MM.1S (cell line): ENCODE data around the gene MRM1.

Experiments
- DNase-seq: peaks from one replicate; pipeline ENCODE4 v3.0.0-alpha.2; 2015
- H2AFZ ChIP-seq: fragments of 300-600 bp; sonication (generic); 2 replicates; pipeline ENCODE4 v1.6.0; 2016; ENCODE audit warnings: antibody characterized with exemption, low read length
- H3F3A ChIP-seq: fragments of 300-600 bp; sonication (generic); 2 replicates; pipeline ENCODE4 v1.6.1; 2016; ENCODE audit warnings: mild to moderate bottlenecking, antibody characterized with exemption, low read length, moderate library complexity, mixed read lengths; ENCODE audit not compliant: insufficient read depth
- H3K27ac ChIP-seq: fragments of 300-600 bp; sonication (generic); 2 replicates; pipeline ENCODE4 v1.5.1; 2016; ENCODE audit warnings: mild to moderate bottlenecking, low read length
- H3K27me3 ChIP-seq: fragments of 300-600 bp; sonication (generic); replicated peaks from 2 replicates; pipeline ENCODE4 v1.6.0; 2016; ENCODE audit warnings: low read length; ENCODE audit not compliant: insufficient read depth
- H3K36me3 ChIP-seq: fragments of 300-600 bp; sonication (generic); replicated peaks from 2 replicates; pipeline ENCODE4 v1.6.1; 2016; ENCODE audit warnings: mild to moderate bottlenecking, low read length, mixed read lengths; ENCODE audit not compliant: insufficient read depth
- H3K4me1 ChIP-seq: fragments of 300-600 bp; sonication (generic); 2 replicates; pipeline ENCODE4 v1.6.1; 2016; ENCODE audit warnings: low read length, mixed read lengths
- H3K4me2 ChIP-seq: fragments of 300-600 bp; sonication (generic); 2 replicates; pipeline ENCODE4 v1.6.0; 2016; ENCODE audit warnings: low read depth, low read length
- H3K4me3 ChIP-seq: fragments of 300-600 bp; sonication (generic); 2 replicates; pipeline ENCODE4 v1.5.1; 2016; ENCODE audit warnings: low read length, mixed read lengths
- H3K79me2 ChIP-seq: fragments of 300-600 bp; sonication (generic); 2 replicates; pipeline ENCODE4 v1.6.1; 2016; ENCODE audit warnings: mixed run types, low read length, mixed read lengths
- H3K9ac ChIP-seq: fragments of 300-600 bp; sonication (generic); 2 replicates; pipeline ENCODE4 v1.6.1; 2016; ENCODE audit warnings: low read length, mixed read lengths
- H3K9me2 ChIP-seq: fragments of 300-600 bp; sonication (generic); replicated peaks from 2 replicates; pipeline ENCODE4 v1.6.1; 2016; ENCODE audit warnings: mild to moderate bottlenecking, low read length, mixed read lengths; ENCODE audit not compliant: insufficient read depth
- H3K9me3 ChIP-seq: fragments of 300-600 bp; sonication (generic); replicated peaks from 2 replicates; pipeline ENCODE4 v1.6.1; 2016; ENCODE audit warnings: mild to moderate bottlenecking, low read length, mixed read lengths; ENCODE audit not compliant: insufficient read depth
- H4K20me1 ChIP-seq: fragments of 300-600 bp; sonication (generic); 2 replicates; pipeline ENCODE4 v1.6.1; 2016; ENCODE audit warnings: mild to moderate bottlenecking, low read length, moderate library complexity, mixed read lengths; ENCODE audit not compliant: insufficient read depth
- EZH2 ChIP-seq: fragments of 300-600 bp; sonication (generic); optimal IDR thresholded peaks from 2 replicates; pipeline ENCODE3; 2017; ENCODE audit warnings: low read depth, mild to moderate bottlenecking, antibody characterized with exemption, low read length, mixed read lengths
- EZH2phosphoT487 ChIP-seq: fragments of 300-600 bp; sonication (generic); IDR thresholded peaks from 2 replicates; pipeline ENCODE4 v1.6.1; 2018; ENCODE audit warnings: antibody characterized with exemption, low read length
- TF ChIP-seq, protein P1 (sequence below): fragments of 300-600 bp; sonication (generic); IDR thresholded peaks from 2 replicates; pipeline ENCODE4 v1.5.1; 2016; ENCODE audit warnings: antibody characterized with exemption, low read length, mixed read lengths

The MRM1 gene

DNA sequence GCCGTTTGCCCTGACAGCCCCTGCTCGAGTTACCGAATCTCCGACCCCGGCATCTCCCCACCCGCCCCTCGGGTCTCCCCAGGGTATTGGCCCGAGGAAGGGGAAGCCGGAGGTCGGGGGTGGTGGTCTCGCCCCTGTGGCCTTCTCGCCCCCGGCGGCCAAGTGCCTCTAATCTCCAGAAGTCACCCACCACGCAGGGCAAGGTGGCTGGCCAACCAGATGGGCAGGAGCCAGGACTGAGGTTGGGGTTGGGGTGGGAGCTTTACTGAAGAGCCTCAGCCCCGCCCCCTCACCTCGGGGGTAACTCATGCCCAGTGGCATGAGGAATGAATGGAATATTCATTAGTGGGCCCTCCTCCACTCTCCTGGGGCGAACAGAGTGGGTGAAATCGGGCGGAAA lies 9.1 kb upstream of the MRM1 start:
- Histone ChIP-seq H3K27ac (no peak overlapping the region), H3K9ac (peak overlapping the region; percentile 70), H3K79me2 (peaks cover 5% of the 10 kb centered on the region; the same call in 1 of the 2 replicates), H3F3A (peaks cover 26% of the 10 kb centered on the region), H3K9me2 (no peaks in the 10 kb centered on the region), H3K4me2 (peak overlapping the region; percentile 94), H4K20me1 (no peaks in the 10 kb centered on the region), H3K4me3 (peak overlapping the region; percentile 73), H3K36me3 (peaks cover 6% of the 10 kb centered on the region; the same call in 1 of the 2 replicates), H3K9me3 (no peaks in the 10 kb centered on the region), H3K4me1 (peaks cover 5% of the 10 kb centered on the region; the same call in 1 of the 2 replicates), H2AFZ (peak overlapping the region; percentile 51), H3K27me3 (no peaks in the 10 kb centered on the region)
- TF ChIP-seq EZH2phosphoT487 (no peak), EZH2 (no peak)
- TF ChIP-seq, protein P1, sequence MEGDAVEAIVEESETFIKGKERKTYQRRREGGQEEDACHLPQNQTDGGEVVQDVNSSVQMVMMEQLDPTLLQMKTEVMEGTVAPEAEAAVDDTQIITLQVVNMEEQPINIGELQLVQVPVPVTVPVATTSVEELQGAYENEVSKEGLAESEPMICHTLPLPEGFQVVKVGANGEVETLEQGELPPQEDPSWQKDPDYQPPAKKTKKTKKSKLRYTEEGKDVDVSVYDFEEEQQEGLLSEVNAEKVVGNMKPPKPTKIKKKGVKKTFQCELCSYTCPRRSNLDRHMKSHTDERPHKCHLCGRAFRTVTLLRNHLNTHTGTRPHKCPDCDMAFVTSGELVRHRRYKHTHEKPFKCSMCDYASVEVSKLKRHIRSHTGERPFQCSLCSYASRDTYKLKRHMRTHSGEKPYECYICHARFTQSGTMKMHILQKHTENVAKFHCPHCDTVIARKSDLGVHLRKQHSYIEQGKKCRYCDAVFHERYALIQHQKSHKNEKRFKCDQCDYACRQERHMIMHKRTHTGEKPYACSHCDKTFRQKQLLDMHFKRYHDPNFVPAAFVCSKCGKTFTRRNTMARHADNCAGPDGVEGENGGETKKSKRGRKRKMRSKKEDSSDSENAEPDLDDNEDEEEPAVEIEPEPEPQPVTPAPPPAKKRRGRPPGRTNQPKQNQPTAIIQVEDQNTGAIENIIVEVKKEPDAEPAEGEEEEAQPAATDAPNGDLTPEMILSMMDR, result no peak
- DNase-seq, result no peak

DNA sequence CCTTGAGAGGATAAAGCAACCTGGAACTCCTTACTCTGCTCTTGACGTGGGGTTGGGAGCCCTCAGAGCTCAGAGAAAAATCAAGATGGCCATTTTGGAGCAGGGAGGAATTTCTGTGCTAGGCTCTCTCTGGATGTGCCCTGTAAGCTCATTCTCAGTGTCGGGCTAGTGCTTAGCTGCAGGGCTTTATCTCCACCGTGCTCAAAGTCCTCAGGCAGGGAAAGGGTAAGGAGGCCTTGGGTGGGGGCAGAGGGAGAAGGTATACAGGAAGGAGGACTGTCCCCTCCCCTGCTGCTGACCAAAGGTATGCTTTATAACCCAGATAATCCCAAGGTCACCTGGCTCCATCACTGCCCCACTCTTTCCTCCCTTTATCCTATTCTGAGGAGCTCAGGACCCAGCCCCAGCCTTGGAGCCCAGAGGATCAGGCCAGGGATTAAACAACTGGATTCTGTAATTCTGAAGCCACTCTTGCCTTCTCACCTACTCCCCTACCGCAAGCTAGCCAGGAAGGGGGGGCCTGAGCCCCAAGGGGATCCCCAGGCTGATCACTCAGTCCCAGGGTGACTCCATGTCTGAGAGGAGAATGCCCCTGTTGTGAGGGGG lies 8.6 kb upstream of the MRM1 start:
- DNase-seq, result no peak
- H3K4me3 ChIP-seq, result peak overlapping the region; percentile 73
- H2AFZ ChIP-seq, result no peak overlapping the region; the same call in 1 of the 2 replicates
- no peaks in the 10 kb centered on the region for H4K20me1 ChIP-seq
- H3K27me3 ChIP-seq, result no peaks in the 10 kb centered on the region
- H3K9ac ChIP-seq, result peak overlapping the region; percentile 70; the same call in 1 of the 2 replicates
- peaks cover 5% of the 10 kb centered on the region; the same call in 1 of the 2 replicates for H3K4me1 ChIP-seq
- H3K27ac ChIP-seq, result no peak overlapping the region
- no peaks in the 10 kb centered on the region for H3K9me3 ChIP-seq
- no peak for TF ChIP-seq EZH2phosphoT487
- TF ChIP-seq, protein P1, result no peak
- TF ChIP-seq EZH2, result no peak
- peak overlapping the region; percentile 94 for H3K4me2 ChIP-seq
- no peaks in the 10 kb centered on the region for H3K9me2 ChIP-seq
- H3K36me3 ChIP-seq, result peaks cover 6% of the 10 kb centered on the region; the same call in 1 of the 2 replicates
- H3K79me2 ChIP-seq, result peaks cover 5% of the 10 kb centered on the region; the same call in 1 of the 2 replicates
- H3F3A ChIP-seq, result peaks cover 26% of the 10 kb centered on the region

DNA sequence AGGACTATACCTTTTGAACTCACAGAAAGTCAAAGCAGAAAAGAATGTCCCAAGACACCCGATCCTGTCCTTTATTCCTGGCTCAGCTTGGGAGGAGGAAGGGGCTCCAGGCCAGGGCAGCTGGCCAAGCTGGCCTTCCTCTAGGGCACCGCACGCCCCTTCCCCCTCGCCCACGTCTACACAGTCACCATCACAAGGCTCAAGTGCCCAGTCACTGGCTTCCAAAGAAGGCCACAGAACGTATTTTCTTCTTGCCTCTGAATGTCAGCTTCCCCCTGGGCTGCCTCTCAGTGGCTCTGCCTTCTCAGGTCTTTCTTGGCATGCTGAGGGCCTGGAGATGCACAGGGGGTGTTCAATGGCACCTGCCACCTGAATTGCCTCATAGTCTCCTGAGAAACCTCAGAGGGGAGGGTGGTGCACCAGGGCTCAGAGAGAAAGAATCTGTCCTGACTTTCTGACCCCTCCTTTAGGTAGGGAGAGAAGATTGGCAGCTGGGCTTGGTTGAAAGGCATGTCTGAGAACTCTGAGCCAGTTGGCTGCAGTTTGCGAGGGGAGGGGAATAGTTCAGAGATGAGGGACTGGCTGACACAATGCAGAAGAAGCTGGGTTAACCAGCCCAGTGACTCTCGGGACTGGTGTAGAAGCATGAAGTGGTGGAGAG lies 7.6 kb upstream of the MRM1 start:
- peaks cover 5% of the 10 kb centered on the region; the same call in 1 of the 2 replicates for H3K4me1 ChIP-seq
- H3K9ac ChIP-seq, result no peak overlapping the region
- H3K4me3 ChIP-seq, result no peak overlapping the region
- H3K4me2 ChIP-seq, result no peak overlapping the region
- H3K27me3 ChIP-seq, result no peaks in the 10 kb centered on the region
- peaks cover 22% of the 10 kb centered on the region for H3F3A ChIP-seq
- no peaks in the 10 kb centered on the region for H4K20me1 ChIP-seq
- H3K9me2 ChIP-seq, result no peaks in the 10 kb centered on the region
- no peaks in the 10 kb centered on the region for H3K9me3 ChIP-seq
- H2AFZ ChIP-seq, result no peak overlapping the region
- TF ChIP-seq EZH2phosphoT487, result no peak
- no peak for TF ChIP-seq EZH2
- TF ChIP-seq, protein P1, result no peak
- no peak for DNase-seq
- H3K36me3 ChIP-seq, result peaks cover 5% of the 10 kb centered on the region; the same call in 1 of the 2 replicates
- H3K79me2 ChIP-seq, result peaks cover 5% of the 10 kb centered on the region; the same call in 1 of the 2 replicates
- no peak overlapping the region for H3K27ac ChIP-seq
